SU-DHL-6 (cell line): ENCODE results near the gene ZWILCH.

ENCODE experiments used
- EZH2phosphoT487 ChIP-seq: fragments of 200-600 bp; sonication (generic), shearing (Covaris generic); conservative IDR thresholded peaks from 2 replicates; pipeline ENCODE4 v1.6.1; 2018; ENCODE audit warnings: mild to moderate bottlenecking, antibody characterized with exemption, low read length, moderate library complexity, mixed read lengths
- TF ChIP-seq, protein P1 (sequence below): fragments of 200-600 bp; sonication (generic); IDR thresholded peaks from one replicate; pipeline ENCODE4 v1.5.1; 2017; ENCODE audit warnings: antibody characterized with exemption, mild to moderate bottlenecking, low read length, moderate library complexity; ENCODE audit not compliant: insufficient read depth, poor library complexity, severe bottlenecking

DNA sequence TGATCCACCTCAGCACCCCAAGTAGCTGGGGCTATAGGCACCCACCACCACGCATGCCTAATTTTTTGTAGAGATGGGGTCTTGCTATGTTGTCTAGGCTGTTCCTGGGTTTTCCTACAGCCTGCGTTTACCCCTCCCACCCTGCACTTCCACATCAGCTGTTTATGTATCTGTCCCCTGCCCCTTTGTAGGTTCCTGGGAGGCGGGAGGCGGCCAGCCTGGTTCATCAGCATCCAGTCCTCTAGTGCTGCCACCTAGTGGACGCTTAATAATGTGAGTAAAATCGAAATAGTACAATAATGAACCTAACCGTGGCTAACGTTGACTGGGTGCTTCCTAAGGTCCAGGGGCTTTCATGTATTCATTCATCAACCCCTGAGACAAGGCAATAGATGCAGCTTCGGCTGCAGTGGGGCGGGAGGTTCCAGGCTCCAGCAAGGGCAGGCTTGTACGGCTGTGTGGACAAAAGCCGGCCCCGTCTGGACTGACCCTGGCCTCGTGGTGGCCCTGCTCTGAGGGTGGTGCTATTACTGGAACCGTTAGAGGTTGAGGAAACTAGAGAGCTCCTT is 61.9 kb downstream of the ZWILCH start:
- TF ChIP-seq, protein P1, sequence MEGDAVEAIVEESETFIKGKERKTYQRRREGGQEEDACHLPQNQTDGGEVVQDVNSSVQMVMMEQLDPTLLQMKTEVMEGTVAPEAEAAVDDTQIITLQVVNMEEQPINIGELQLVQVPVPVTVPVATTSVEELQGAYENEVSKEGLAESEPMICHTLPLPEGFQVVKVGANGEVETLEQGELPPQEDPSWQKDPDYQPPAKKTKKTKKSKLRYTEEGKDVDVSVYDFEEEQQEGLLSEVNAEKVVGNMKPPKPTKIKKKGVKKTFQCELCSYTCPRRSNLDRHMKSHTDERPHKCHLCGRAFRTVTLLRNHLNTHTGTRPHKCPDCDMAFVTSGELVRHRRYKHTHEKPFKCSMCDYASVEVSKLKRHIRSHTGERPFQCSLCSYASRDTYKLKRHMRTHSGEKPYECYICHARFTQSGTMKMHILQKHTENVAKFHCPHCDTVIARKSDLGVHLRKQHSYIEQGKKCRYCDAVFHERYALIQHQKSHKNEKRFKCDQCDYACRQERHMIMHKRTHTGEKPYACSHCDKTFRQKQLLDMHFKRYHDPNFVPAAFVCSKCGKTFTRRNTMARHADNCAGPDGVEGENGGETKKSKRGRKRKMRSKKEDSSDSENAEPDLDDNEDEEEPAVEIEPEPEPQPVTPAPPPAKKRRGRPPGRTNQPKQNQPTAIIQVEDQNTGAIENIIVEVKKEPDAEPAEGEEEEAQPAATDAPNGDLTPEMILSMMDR, result peak; percentile 68
- no peak for TF ChIP-seq EZH2phosphoT487
